K562 (cell line): ENCODE results near the gene CYBRD1. TPM values are rescaled to one million over a fixed set of nuclear protein-coding genes. Genes with fewer than 3 reads are reported as not detected.

Experiments
- ARHGAP35 ChIP-seq: fragments of 450-650 bp; IDR thresholded peaks from 2 replicates; pipeline ENCODE4 v1.6.1; 2018; ENCODE audit not compliant: partially characterized antibody
- CBFA2T2 ChIP-seq: fragments of 450-650 bp; conservative IDR thresholded peaks from 2 replicates; pipeline ENCODE4 v1.6.1; 2017; ENCODE audit warnings: mild to moderate bottlenecking
- CBFA2T3 ChIP-seq: fragments of 450-650 bp; IDR thresholded peaks from 2 replicates; pipeline ENCODE4 v1.6.1; 2017
- CREB1 ChIP-seq, 2 experiments: sonication (generic) in 1 of 2; formaldehyde crosslinking in 1 of 2; IDR thresholded peaks; 2 replicates each; pipeline versions ENCODE4 v1.6.1 to v1.8.0; 2012 to 2022; ENCODE audit warnings: inconsistent platforms in 1 of 2, mild to moderate bottlenecking in 1 of 2, missing genetic modification reagents in 1 of 2, moderate library complexity in 1 of 2
- HMBOX1 ChIP-seq: sonication (generic); IDR thresholded peaks from 2 replicates; pipeline ENCODE4 v1.6.1; 2016
- KDM4B ChIP-seq, 2 experiments: fragments of 450-650 bp in 1 of 2; sonication (generic) in 1 of 2; IDR thresholded peaks; 2 replicates each; pipeline ENCODE4 v1.6.1; 2016 to 2017; ENCODE audit warnings: borderline replicate concordance in 2 of 2, antibody characterized with exemption in 1 of 2, low read depth in 1 of 2, mild to moderate bottlenecking in 1 of 2
- NFYB ChIP-seq: IDR thresholded peaks from 2 replicates; pipeline ENCODE4 v1.6.1; 2011; ENCODE audit warnings: mild to moderate bottlenecking, moderate library complexity; ENCODE audit not compliant: insufficient read length; ENCODE audit errors: extremely low read depth
- NR1H2 ChIP-seq: sonication (generic); formaldehyde crosslinking; IDR thresholded peaks from 2 replicates; pipeline ENCODE4 v1.4.0; 2020; ENCODE audit warnings: mild to moderate bottlenecking, missing genetic modification reagents
- ZBED1 ChIP-seq: IDR thresholded peaks from 2 replicates; pipeline ENCODE4 v1.6.1; 2014
- ZNF121 ChIP-seq: sonication (generic); formaldehyde crosslinking; conservative IDR thresholded peaks from 2 replicates; pipeline ENCODE4 v1.8.0; 2022; ENCODE audit warnings: missing genetic modification reagents
- ZNF165 ChIP-seq: fragments of 250-450 bp; sonication (Bioruptor Pico); IDR thresholded peaks from 2 replicates; pipeline ENCODE4 v1.4.0; 2020; ENCODE audit warnings: borderline replicate concordance
- ZNF277 ChIP-seq: fragments of 250-450 bp; sonication (Bioruptor Pico); IDR thresholded peaks from 2 replicates; pipeline ENCODE4 v1.8.0; 2022; ENCODE audit warnings: inconsistent platforms, mild to moderate bottlenecking, moderate library complexity, borderline replicate concordance
- ZNF316 ChIP-seq: fragments of 450-650 bp; IDR thresholded peaks from 2 replicates; pipeline ENCODE4 v1.6.1; 2016
- ZNF512 ChIP-seq: IDR thresholded peaks from 2 replicates; pipeline ENCODE4 v1.6.1; 2016; ENCODE audit warnings: missing genetic modification characterization, missing compliant biosample characterization
- polyA plus RNA-seq, 8 experiments: library from polyadenylated mRNA; depleted of rRNA in 4 of 8; stranded (reverse) in 5 of 8; unstranded in 3 of 8; fragments of >200 nt; fragmentation: Nextera tagmentation in 2 of 8; fragmentation: Illumina TruSeq in 1 of 8; extraction: Ambion mirVana in 2 of 8; extraction: Trizol in 1 of 8; gene quantifications; 2 replicates each; pipeline versions ENCODE4 v1.2.1 to v1.2.3, GENCODE V29; 2011 to 2014; ENCODE audit warnings: inconsistent platforms in 1 of 8, missing spikeins in 1 of 8
- total RNA-seq, 7 experiments: library from RNA; depleted of rRNA in 6 of 7; stranded (reverse); fragments of >200 nt in 6 of 7; fragmentation: Illumina TruSeq in 2 of 7; extraction: Trizol in 2 of 7; gene quantifications; 2 replicates each; pipeline versions ENCODE4 v1.2.1 to v1.2.3, GENCODE V29; 2011 to 2021; ENCODE audit warnings: low replicate concordance in 1 of 7

Gene CYBRD1
- total and polyA plus RNA-seq, 9 of the 15 experiments (the other 6 are each of a cell fraction or from before 2014, with no cell fraction given): 9.6 to 22.4 (median 15.6) TPM

GRCh38 chr2:171512683-171513195, 9.5 kb upstream of the CYBRD1 start (continued):
- TF ChIP-seq KDM4B (IDR thresholded peaks at IDR 0.05; ENCODE audit: borderline replicate concordance in 2 of 2, low read depth in 1 of 2): no peak
- TF ChIP-seq ZNF121: no peak
- no peak for TF ChIP-seq ZNF165 (CRISPR knock-in tag)
- no peak for TF ChIP-seq NR1H2
- TF ChIP-seq CREB1 (IDR thresholded peaks at IDR 0.05): no peak
- TF ChIP-seq CREB1 (CRISPR knock-in tag; IDR thresholded peaks at IDR 0.05): no peak
- no peak for TF ChIP-seq NFYB
- TF ChIP-seq ZNF316: peak; percentile 85
- TF ChIP-seq ARHGAP35: no peak
- TF ChIP-seq ZNF512 (tag): no peak
- TF ChIP-seq CBFA2T3: 0 out of 2 replicates have a peak, but pooled peaks have one; percentile 19
- peak; percentile 78; the same call in 1 of the 2 replicates for TF ChIP-seq HMBOX1
- TF ChIP-seq ZNF277 (CRISPR knock-in tag): no peak
- no peak for TF ChIP-seq ZBED1
- TF ChIP-seq CBFA2T2: peak; percentile 17; the same call in 1 of the 2 replicates
